Subcutaneous adipose tissue (tissue), 4 donors: ENCODE data around the gene SMPX. TPM values are rescaled to one million over a fixed set of nuclear protein-coding genes. Genes with fewer than 3 reads are reported as not detected.

Experiments
- CTCF ChIP-seq: fragments of 450-650 bp; IDR thresholded peaks from one replicate; pipeline ENCODE4 v1.5.1; 2016; ENCODE audit warnings: low read depth, mild to moderate bottlenecking, control low read depth, antibody characterized with exemption, moderate library complexity
- total RNA-seq, 4 donors: library from RNA; depleted of rRNA; stranded (reverse); fragments of >200 nt; gene quantifications; one replicate each; pipeline ENCODE4 v1.1.0, GENCODE V29; 2016

The SMPX gene
- total RNA-seq, 4 donors from 2014 or later = not detected

GRCh38 chrX:21781976-21782375 is 24.1 kb upstream of the SMPX start:
- no peak for TF ChIP-seq CTCF

- TF ChIP-seq CTCF = no peak
Observed at GRCh38 chrX:21781525-21781924, 23.6 kb upstream of the SMPX start.

GRCh38 chrX:21779095-21779494 is 21.2 kb upstream of the SMPX start:
- no peak for TF ChIP-seq CTCF

- TF ChIP-seq CTCF = no peak
Observed at GRCh38 chrX:21778236-21778635, 20.3 kb upstream of the SMPX start.

GRCh38 chrX:21770631-21771321 is 12.9 kb upstream of the SMPX start:
- TF ChIP-seq CTCF = no peak

- TF ChIP-seq CTCF = no peak
Observed at GRCh38 chrX:21766101-21766500, 8.2 kb upstream of the SMPX start.

GRCh38 chrX:21764008-21764407 is 6.1 kb upstream of the SMPX start:
- TF ChIP-seq CTCF = no peak
